Measurements from ENCODE around the gene UHRF2.

DNA sequence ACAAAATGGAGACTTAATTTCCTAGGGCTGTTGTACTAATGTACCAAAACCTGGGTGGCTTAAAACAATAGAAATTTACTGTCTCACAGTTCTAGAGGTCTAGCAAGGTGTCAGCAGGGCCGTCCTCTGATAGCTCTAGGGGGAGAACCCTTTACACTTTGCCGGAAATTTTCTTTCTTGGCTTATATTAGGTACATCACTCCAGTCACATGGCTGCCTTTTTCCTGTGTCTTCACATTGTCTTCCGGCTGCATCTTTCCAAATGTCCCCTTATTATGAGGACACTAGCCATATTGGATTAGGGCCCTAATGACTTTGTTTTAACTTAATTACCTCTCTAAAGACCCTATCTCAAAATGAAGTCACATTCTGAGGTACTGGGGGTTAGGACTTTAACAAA, 5.8 kb downstream of the UHRF2 start:
- no peak for TF ChIP-seq NR3C1 (CRISPR knock-in tag; IDR thresholded peaks at IDR 0.05)
- TF ChIP-seq ATF7 (IDR thresholded peaks at IDR 0.05): no peak
- no peak for TF ChIP-seq ATF7 (CRISPR knock-in tag; IDR thresholded peaks at IDR 0.05)
- TF ChIP-seq GABPB1 (CRISPR knock-in tag; IDR thresholded peaks at IDR 0.05): no peak
- TF ChIP-seq TARDBP (CRISPR knock-in tag; IDR thresholded peaks at IDR 0.05): no peak
- TF ChIP-seq ZNF326 (CRISPR knock-in tag; IDR thresholded peaks at IDR 0.05; ENCODE audit: borderline replicate concordance): no peak
- TF ChIP-seq, protein P1, sequence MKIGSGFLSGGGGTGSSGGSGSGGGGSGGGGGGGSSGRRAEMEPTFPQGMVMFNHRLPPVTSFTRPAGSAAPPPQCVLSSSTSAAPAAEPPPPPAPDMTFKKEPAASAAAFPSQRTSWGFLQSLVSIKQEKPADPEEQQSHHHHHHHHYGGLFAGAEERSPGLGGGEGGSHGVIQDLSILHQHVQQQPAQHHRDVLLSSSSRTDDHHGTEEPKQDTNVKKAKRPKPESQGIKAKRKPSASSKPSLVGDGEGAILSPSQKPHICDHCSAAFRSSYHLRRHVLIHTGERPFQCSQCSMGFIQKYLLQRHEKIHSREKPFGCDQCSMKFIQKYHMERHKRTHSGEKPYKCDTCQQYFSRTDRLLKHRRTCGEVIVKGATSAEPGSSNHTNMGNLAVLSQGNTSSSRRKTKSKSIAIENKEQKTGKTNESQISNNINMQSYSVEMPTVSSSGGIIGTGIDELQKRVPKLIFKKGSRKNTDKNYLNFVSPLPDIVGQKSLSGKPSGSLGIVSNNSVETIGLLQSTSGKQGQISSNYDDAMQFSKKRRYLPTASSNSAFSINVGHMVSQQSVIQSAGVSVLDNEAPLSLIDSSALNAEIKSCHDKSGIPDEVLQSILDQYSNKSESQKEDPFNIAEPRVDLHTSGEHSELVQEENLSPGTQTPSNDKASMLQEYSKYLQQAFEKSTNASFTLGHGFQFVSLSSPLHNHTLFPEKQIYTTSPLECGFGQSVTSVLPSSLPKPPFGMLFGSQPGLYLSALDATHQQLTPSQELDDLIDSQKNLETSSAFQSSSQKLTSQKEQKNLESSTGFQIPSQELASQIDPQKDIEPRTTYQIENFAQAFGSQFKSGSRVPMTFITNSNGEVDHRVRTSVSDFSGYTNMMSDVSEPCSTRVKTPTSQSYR (CRISPR knock-in tag; IDR thresholded peaks at IDR 0.05; ENCODE audit: borderline replicate concordance): no peak
- TF ChIP-seq RNF2 (conservative IDR thresholded peaks at IDR 0.05; ENCODE audit: low read depth): no peak
- TF ChIP-seq, protein P2, sequence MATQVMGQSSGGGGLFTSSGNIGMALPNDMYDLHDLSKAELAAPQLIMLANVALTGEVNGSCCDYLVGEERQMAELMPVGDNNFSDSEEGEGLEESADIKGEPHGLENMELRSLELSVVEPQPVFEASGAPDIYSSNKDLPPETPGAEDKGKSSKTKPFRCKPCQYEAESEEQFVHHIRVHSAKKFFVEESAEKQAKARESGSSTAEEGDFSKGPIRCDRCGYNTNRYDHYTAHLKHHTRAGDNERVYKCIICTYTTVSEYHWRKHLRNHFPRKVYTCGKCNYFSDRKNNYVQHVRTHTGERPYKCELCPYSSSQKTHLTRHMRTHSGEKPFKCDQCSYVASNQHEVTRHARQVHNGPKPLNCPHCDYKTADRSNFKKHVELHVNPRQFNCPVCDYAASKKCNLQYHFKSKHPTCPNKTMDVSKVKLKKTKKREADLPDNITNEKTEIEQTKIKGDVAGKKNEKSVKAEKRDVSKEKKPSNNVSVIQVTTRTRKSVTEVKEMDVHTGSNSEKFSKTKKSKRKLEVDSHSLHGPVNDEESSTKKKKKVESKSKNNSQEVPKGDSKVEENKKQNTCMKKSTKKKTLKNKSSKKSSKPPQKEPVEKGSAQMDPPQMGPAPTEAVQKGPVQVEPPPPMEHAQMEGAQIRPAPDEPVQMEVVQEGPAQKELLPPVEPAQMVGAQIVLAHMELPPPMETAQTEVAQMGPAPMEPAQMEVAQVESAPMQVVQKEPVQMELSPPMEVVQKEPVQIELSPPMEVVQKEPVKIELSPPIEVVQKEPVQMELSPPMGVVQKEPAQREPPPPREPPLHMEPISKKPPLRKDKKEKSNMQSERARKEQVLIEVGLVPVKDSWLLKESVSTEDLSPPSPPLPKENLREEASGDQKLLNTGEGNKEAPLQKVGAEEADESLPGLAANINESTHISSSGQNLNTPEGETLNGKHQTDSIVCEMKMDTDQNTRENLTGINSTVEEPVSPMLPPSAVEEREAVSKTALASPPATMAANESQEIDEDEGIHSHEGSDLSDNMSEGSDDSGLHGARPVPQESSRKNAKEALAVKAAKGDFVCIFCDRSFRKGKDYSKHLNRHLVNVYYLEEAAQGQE (IDR thresholded peaks at IDR 0.05; ENCODE audit: borderline replicate concordance in 1 of 2, low read depth in 1 of 2, low read length in 2 of 2): no peak
- TF ChIP-seq CTCF (CRISPR knock-in tag; IDR thresholded peaks at IDR 0.05): no peak
